Retinal pigment epithelial cell (primary cell): ENCODE measurements around the gene SFXN5.

Experiments used
- DNase-seq: peaks from one replicate; pipeline ENCODE4 v3.0.0-alpha.2; 2010; ENCODE audit warnings: low read depth
- H3K4me3 ChIP-seq: 2 replicates; pipeline ENCODE4 v1.5.1; 2011; ENCODE audit warnings: mild to moderate bottlenecking, low read length, control low read depth, moderate library complexity
- CTCF ChIP-seq: conservative IDR thresholded peaks from 2 replicates; pipeline ENCODE4 v1.5.1; 2011; ENCODE audit warnings: low read depth, low read length, control low read depth, inconsistent platforms

The SFXN5 gene

GRCh38 chr2:72921088-72921851 is 150.2 kb downstream of the SFXN5 start:
- no peak for TF ChIP-seq CTCF
- no peak for DNase-seq
- no peak overlapping the region for H3K4me3 ChIP-seq

GRCh38 chr2:72920318-72921087 is 151.0 kb downstream of the SFXN5 start:
- no peak overlapping the region for H3K4me3 ChIP-seq
- no peak for DNase-seq
- no peak for TF ChIP-seq CTCF

- DNase-seq, result no peak
- no peak overlapping the region for H3K4me3 ChIP-seq
These were observed 151.8 kb downstream of the SFXN5 start for GRCh38 chr2:72919414-72920317.

GRCh38 chr2:72917877-72918553 is 153.5 kb downstream of the SFXN5 start:
- no peak overlapping the region for H3K4me3 ChIP-seq
- DNase-seq, result no peak
- TF ChIP-seq CTCF, result no peak

More at GRCh38 chr2:72919414-72920317, 151.8 kb downstream of the SFXN5 start:
- no peak for TF ChIP-seq CTCF

GRCh38 chr2:72917138-72917876 is 154.2 kb downstream of the SFXN5 start, which contains the start of gene EMX1:
EMX1 (plus strand) TSS chr2:72917519; CDS start chr2:72917853, 334 bp downstream.
- peak within 1 kb of the TSS; percentile 30 for H3K4me3 ChIP-seq
- TF ChIP-seq CTCF, result no peak
- no peak for DNase-seq

- DNase-seq, result no peak
- peak overlapping the region; percentile 30 for H3K4me3 ChIP-seq
- TF ChIP-seq CTCF, result no peak
These were observed 154.8 kb downstream of the SFXN5 start for GRCh38 chr2:72916743-72917137.
